HG02938 (cell line): ENCODE data around the gene TENT4A.
"Not testable (repeated sequence)": the region's sequence is repeated elsewhere in the genome, so short reads cannot be mapped to it uniquely, and the experiment has no call there.

Experiments used
- ATAC-seq: cut with Tn5 transposase; IDR thresholded peaks from one replicate; pipeline ENCODE4 v1.9.1; 2021; ENCODE audit warnings: mild to moderate bottlenecking, moderate library complexity; ENCODE audit not compliant: unreplicated experiment

Gene TENT4A

GRCh38 chr5:6767481-6768063 is 54.3 kb downstream of the TENT4A start:
- no peak for ATAC-seq

- ATAC-seq: no peak
These were observed 55.5 kb downstream of the TENT4A start for GRCh38 chr5:6768590-6769230.

GRCh38 chr5:6770826-6771607 is 57.8 kb downstream of the TENT4A start:
- no peak for ATAC-seq

- ATAC-seq: no peak
These were observed 59.7 kb downstream of the TENT4A start for GRCh38 chr5:6772886-6773285.

GRCh38 chr5:6773342-6774035 is 60.3 kb downstream of the TENT4A start:
- ATAC-seq: no peak

GRCh38 chr5:6774207-6774606 is 61.0 kb downstream of the TENT4A start:
- not testable (repeated sequence) for ATAC-seq

- ATAC-seq: no peak
These were observed 61.5 kb downstream of the TENT4A start for GRCh38 chr5:6774721-6775204.

- no peak for ATAC-seq
These were observed 62.3 kb downstream of the TENT4A start for GRCh38 chr5:6775571-6775970.

GRCh38 chr5:6780802-6781391 is 67.7 kb downstream of the TENT4A start:
- peak; percentile 82 for ATAC-seq

- no peak for ATAC-seq
These were observed 68.5 kb downstream of the TENT4A start for GRCh38 chr5:6781716-6782115.

- no peak for ATAC-seq
These were observed 70.6 kb downstream of the TENT4A start for GRCh38 chr5:6783787-6784186.

- ATAC-seq: no peak
These were observed 71.2 kb downstream of the TENT4A start for GRCh38 chr5:6784481-6784880.

GRCh38 chr5:6785161-6785860 is 72.1 kb downstream of the TENT4A start:
- no peak for ATAC-seq

- no peak for ATAC-seq
These were observed 72.6 kb downstream of the TENT4A start for GRCh38 chr5:6785861-6786180.

- ATAC-seq: no peak
These were observed 73.7 kb downstream of the TENT4A start for GRCh38 chr5:6786786-6787495.

GRCh38 chr5:6787941-6788340 is 74.7 kb downstream of the TENT4A start:
- ATAC-seq: no peak

GRCh38 chr5:6788439-6788838 is 75.2 kb downstream of the TENT4A start:
- ATAC-seq: no peak

- ATAC-seq: no peak
These were observed 75.9 kb downstream of the TENT4A start for GRCh38 chr5:6788956-6789649.

- no peak for ATAC-seq
These were observed 77.2 kb downstream of the TENT4A start for GRCh38 chr5:6790346-6790865.
